C4-2B (cell line): ENCODE results near the gene CCDC71.
A peak's percentile ranks its signal among the peaks of the same experiment; 100 is the strongest.

Experiments
- H3K27ac ChIP-seq: fragments of 450-650 bp; 2 replicates; pipeline ENCODE4 v1.5.1; 2017
- CTCF ChIP-seq: fragments of 450-650 bp; conservative IDR thresholded peaks from 2 replicates; pipeline ENCODE4 v1.5.1; 2017; ENCODE audit warnings: mild to moderate bottlenecking
- ZFX ChIP-seq: fragments of 450-650 bp; IDR thresholded peaks from 2 replicates; pipeline ENCODE4 v1.6.1; 2017

Gene CCDC71

GRCh38 chr3:49161197-49161596 is 4.9 kb downstream of the CCDC71 start:
- H3K27ac ChIP-seq, result no peak overlapping the region
- no peak for TF ChIP-seq ZFX
- TF ChIP-seq CTCF, result no peak

GRCh38 chr3:49158792-49159191 is 7.3 kb downstream of the CCDC71 start:
- H3K27ac ChIP-seq, result no peak overlapping the region
- TF ChIP-seq ZFX, result no peak

- TF ChIP-seq ZFX (no peak), CTCF (peak; percentile 79)
- H3K27ac ChIP-seq, result no peak overlapping the region
Measured at GRCh38 chr3:49158103-49158709, 7.9 kb downstream of the CCDC71 start.

GRCh38 chr3:49157289-49157688 is 8.8 kb downstream of the CCDC71 start:
- no peak overlapping the region for H3K27ac ChIP-seq
- TF ChIP-seq ZFX (no peak), CTCF (no peak)

GRCh38 chr3:49153349-49153912 is 12.7 kb downstream of the CCDC71 start:
- H3K27ac ChIP-seq, result no peak overlapping the region
- no peak for TF ChIP-seq CTCF

GRCh38 chr3:49151610-49152009 is 14.5 kb downstream of the CCDC71 start:
- TF ChIP-seq CTCF (no peak), ZFX (no peak)

GRCh38 chr3:49148159-49148558 is 18.0 kb downstream of the CCDC71 start:
- TF ChIP-seq CTCF (no peak), ZFX (no peak)

More at GRCh38 chr3:49151610-49152009, 14.5 kb downstream of the CCDC71 start:
- H3K27ac ChIP-seq, result no peak overlapping the region

GRCh38 chr3:49140080-49140479 is 26.1 kb downstream of the CCDC71 start:
- H3K27ac ChIP-seq, result no peak overlapping the region
- no peak for TF ChIP-seq CTCF

More at GRCh38 chr3:49148159-49148558, 18.0 kb downstream of the CCDC71 start:
- no peak overlapping the region for H3K27ac ChIP-seq
